HG03103 (cell line): ENCODE results near the gene OVAAL.

Experiments
- ATAC-seq: cut with Tn5 transposase; IDR thresholded peaks from one replicate; pipeline ENCODE4 v1.9.1; 2021; ENCODE audit warnings: low read depth; ENCODE audit not compliant: unreplicated experiment

OVAAL gene

DNA sequence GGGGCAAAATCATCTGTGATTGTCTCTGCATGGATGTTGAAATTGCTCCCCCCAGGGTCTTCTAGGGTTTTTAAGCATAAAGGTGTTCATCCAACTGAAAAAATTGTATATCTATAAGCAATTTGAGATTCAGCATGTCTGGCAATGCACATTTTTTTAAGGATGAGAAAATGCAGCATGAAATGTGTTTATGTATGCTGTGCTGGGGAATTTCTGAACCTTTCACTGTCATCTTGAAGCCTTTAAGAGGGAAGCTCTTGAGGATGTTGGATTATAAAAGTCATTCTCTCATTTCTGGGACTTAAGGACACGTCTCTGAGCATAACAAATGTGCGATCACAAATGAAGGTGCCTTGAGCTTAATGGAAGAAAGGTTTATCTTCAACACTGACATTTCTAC is 9.4 kb downstream of the OVAAL start:
- ATAC-seq: no peak

DNA sequence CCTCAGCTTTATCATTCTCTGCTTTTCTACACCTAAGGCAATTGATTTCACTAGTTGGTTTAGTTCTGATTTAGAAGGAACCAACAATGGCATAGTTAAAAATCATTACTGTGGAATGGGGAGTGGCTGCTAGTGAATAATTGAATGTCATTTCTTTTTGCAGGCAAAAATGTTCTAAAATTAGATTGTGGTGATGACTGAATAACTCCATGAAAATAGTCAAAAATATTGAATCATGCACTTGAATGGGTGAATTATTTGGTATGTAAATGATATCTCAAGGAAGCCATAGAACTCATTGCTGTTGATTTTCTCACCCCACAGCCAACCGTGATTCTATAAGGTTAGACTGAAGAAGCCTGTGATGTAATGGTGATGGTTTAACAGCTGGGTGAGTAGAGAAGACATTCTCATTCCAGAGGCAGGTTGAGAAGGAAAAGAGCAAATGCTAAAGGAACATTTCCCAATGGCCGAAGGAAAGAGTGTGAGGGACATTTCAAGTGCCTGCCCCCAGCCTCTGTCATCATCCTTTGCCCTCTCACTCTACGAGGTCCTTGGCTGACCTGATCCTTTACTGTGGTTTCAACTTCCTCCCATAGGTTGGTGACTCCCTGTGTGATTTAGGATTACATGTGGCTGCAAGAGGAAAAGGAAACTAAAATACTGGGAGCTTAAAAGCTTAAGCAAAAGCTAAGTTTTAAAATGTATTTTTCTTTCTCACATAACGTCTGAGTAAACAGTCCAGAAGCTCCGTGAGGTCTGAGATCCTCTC is 12.5 kb downstream of the OVAAL start:
- no peak for ATAC-seq

GRCh38 chr1:180571832-180572636 is 13.3 kb downstream of the OVAAL start:
- no peak for ATAC-seq

GRCh38 chr1:180572760-180573159 is 14.0 kb downstream of the OVAAL start:
- ATAC-seq: no peak

GRCh38 chr1:180574031-180574713 is 15.4 kb downstream of the OVAAL start:
- no peak for ATAC-seq

DNA sequence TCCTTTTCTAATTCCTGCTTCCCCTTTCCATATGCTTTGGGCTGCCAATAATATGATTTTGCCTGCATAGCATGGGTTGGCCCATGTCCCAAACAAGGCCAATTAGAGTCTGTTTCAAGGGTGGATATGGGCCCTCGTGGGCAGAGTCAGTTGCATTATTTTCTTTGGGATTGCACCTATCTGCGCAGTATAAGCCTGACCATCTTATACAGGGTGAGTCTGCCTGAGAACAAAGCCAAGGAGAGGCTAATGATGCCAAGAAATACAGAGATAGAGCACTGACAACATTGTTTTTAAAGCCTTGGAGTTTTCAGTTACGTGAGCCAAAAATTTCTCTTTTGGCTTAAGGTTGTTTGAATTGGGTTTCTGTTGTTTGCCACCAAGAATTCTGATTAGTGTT is 18.6 kb downstream of the OVAAL start:
- ATAC-seq: no peak

- no peak for ATAC-seq
These were observed 21.3 kb downstream of the OVAAL start for GRCh38 chr1:180579961-180580611.

DNA sequence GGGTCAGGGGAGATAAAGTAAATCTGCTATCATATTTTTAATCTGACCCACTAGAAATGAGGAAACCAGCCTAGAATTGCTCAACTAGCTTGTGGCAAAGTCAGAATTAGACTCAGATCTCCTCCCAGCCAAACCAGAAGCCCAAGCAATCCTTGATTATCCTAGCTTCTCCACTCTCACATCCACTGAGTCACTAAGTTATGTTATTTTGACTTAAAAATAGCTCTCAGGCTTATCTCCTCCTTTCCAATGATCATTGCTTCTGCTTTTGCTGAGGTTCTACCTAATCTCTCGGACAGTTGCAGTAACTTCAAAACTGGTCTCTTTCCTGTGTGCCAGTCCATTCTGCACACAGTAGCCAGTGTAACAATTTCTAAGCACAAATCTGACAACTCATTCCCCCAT is 22.9 kb downstream of the OVAAL start:
- no peak for ATAC-seq

GRCh38 chr1:180584869-180585268 is 26.1 kb downstream of the OVAAL start:
- no peak for ATAC-seq

- ATAC-seq: no peak
These were observed 27.2 kb downstream of the OVAAL start for GRCh38 chr1:180585994-180586359.

- no peak for ATAC-seq
These were observed 27.9 kb downstream of the OVAAL start for GRCh38 chr1:180586671-180587155.

GRCh38 chr1:180588121-180588520 is 29.4 kb downstream of the OVAAL start:
- no peak for ATAC-seq

GRCh38 chr1:180590889-180591288 is 32.1 kb downstream of the OVAAL start:
- ATAC-seq: no peak

DNA sequence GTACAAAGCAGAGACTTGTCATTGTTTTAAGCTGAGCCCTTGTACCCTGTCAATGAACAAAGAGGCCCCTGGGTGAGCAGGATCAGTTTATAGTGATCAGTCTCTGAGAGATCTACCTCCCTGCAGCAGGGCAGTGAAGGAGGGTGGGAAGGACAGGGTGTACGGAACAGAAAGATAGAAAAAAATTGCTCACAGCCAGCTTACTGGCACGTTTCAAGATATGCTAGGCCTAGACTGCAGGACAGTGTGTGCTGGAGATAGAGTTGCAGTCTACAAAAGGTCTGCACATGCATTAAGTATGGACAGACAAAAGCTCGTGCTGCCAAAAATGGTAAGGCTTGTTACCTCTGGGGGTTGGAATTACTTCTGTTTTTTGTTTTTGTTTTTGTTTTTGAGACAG is 34.6 kb downstream of the OVAAL start:
- no peak for ATAC-seq

DNA sequence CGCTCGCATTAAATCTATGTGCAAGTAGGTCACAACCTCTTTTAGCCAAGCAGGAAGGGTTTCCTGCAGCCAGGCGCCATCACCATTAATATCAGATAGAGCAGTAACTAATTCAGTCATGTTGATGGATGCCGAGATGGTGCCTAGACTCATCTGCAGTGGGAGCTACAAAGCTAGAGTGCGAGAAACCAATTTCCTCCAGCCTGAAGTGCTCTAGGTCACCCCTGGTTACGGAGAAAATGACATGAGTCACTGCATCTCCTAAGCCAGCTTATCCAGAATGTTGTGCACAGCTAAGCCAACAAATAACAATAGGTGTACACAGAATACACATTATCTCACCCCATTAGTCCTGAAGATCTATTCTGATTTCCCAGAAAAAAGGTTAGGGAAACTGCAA is 36.0 kb downstream of the OVAAL start:
- no peak for ATAC-seq

- no peak for ATAC-seq
These were observed 37.2 kb downstream of the OVAAL start for GRCh38 chr1:180595966-180596365.

GRCh38 chr1:180597520-180597919 is 38.8 kb downstream of the OVAAL start:
- ATAC-seq: no peak

DNA sequence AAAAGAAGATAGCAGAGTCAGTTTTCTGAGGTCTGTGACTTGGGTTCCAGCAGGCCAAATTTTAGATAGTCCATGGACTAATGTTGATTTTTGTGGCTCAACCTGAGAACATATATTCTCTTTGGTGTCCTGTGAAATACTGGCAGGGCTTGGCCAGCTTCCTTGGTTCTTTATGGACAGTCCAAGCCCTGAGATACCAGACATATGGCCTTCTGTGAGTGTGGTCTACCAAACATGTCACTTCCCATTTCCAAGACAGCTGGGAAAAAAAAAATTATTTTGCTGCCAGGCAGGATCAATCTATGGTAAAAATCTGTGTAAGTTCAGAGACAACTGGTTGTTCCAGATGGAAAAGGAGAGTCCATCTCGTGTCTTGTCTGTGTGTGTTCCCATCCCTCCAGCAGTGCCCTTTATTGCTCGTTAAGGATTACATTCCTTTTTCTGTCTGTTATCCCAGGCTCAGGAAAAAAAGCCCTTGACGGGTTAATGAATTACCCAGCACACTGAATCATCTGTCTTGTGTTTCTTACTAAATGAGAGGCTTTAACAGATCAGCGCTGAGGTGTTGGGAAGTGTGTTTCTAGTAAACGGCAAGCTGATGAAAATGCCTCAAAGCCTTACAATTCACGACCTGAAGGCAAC is 39.7 kb downstream of the OVAAL start:
- ATAC-seq: no peak

GRCh38 chr1:180600343-180600742 is 41.6 kb downstream of the OVAAL start:
- no peak for ATAC-seq

DNA sequence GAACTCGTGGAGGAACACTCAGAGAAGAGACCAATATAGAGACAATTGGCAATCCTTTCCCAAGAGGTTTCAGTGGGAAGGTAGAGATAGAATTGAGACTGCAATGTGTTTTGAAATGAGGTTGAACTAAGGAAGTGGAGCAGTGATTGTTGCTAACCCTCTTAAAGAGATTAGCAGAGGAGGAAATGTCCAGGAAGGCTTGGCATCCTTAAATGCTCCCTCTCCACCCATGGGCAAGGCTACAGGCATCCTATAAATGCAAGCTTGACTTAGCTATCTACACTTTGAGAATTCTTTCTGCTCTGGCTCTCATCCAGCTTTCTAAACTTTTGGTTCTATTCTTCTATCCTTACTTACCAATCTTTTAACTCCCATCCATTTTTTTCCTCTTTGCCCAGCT is 42.7 kb downstream of the OVAAL start:
- no peak for ATAC-seq
